Spleen (tissue), 11 donors: ENCODE results near the gene MEGF8. TPM values are rescaled to one million over a fixed set of nuclear protein-coding genes. Genes with fewer than 3 reads are reported as not detected.

Experiments
- DNase-seq: peaks from one replicate; pipeline ENCODE4 v3.0.0-alpha.2; 2020
- H3K27ac ChIP-seq, 8 donors: fragments of 200-600 bp; sonication (generic) in 7 of 8; 1 replicate in 4 of 8; 2 replicates in 4 of 8; pipeline versions ENCODE4 v1.5.0 to v1.8.0; 2016 to 2021; ENCODE audit warnings: inconsistent platforms in 4 of 8, mild to moderate bottlenecking in 4 of 8, moderate library complexity in 1 of 8
- H3K27me3 ChIP-seq, 7 donors: fragments of 200-600 bp; sonication (generic) in 6 of 7; replicated peaks in 1 of 7; 1 replicate in 4 of 7; 2 replicates in 3 of 7; pipeline versions ENCODE4 v1.5.0 to v1.8.0; 2016 to 2021; ENCODE audit warnings: inconsistent platforms in 3 of 7, mild to moderate bottlenecking in 1 of 7
- H3K36me3 ChIP-seq, 6 donors: fragments of 200-600 bp; sonication (generic) in 5 of 6; 1 replicate in 4 of 6; 2 replicates in 2 of 6; pipeline versions ENCODE4 v1.5.0 to v1.8.0; 2016 to 2021; ENCODE audit warnings: inconsistent platforms in 2 of 6
- H3K4me1 ChIP-seq, 6 donors: fragments of 200-600 bp; sonication (generic) in 5 of 6; 1 replicate in 3 of 6; 2 replicates in 3 of 6; pipeline versions ENCODE4 v1.5.0 to v1.8.0; 2016 to 2021; ENCODE audit warnings: inconsistent platforms in 3 of 6
- H3K4me3 ChIP-seq, 8 donors: fragments of 200-600 bp; sonication (generic) in 7 of 8; 1 replicate in 4 of 8; 2 replicates in 4 of 8; pipeline versions ENCODE4 v1.5.0 to v1.8.0; 2016 to 2021; ENCODE audit warnings: inconsistent platforms in 4 of 8, mild to moderate bottlenecking in 4 of 8, moderate library complexity in 2 of 8
- H3K9me3 ChIP-seq, 8 donors: fragments of 200-600 bp; sonication (generic) in 7 of 8; 1 replicate in 4 of 8; 2 replicates in 4 of 8; pipeline versions ENCODE4 v1.5.0 to v1.8.0; 2016 to 2021; ENCODE audit warnings: inconsistent platforms in 4 of 8
- CTCF ChIP-seq, 11 experiments: fragments of 200-600 bp in 7 of 11; fragments of 450-650 bp in 4 of 11; sonication (generic) in 4 of 11; IDR thresholded peaks in 8 of 11; conservative IDR thresholded peaks in 3 of 11; 1 replicate in 7 of 11; 2 replicates in 4 of 11; pipeline versions ENCODE4 v1.4.0 to v1.8.0; 2016 to 2021; ENCODE audit warnings: antibody characterized with exemption in 11 of 11, inconsistent platforms in 4 of 11, mild to moderate bottlenecking in 1 of 11
- POLR2A ChIP-seq, 3 donors: fragments of 450-650 bp; IDR thresholded peaks; one replicate each; pipeline ENCODE4 v1.5.1; 2017; ENCODE audit warnings: antibody characterized with exemption in 3 of 3, mild to moderate bottlenecking in 1 of 3
- POLR2AphosphoS5 ChIP-seq, 3 donors: sonication (generic); formaldehyde crosslinking; IDR thresholded peaks; one replicate each; pipeline ENCODE4 v1.5.1; 2017; ENCODE audit warnings: antibody characterized with exemption in 3 of 3
- WGBS, 5 donors: extraction: QIAGEN DNeasy Blood & Tissue Kit in 3 of 5; methylation state at CpG; one replicate each; pipeline versions ENCODE4 v1.1.5 to v1.1.7; 2013 to 2018; 5-methylcytosine and 5-hydroxymethylcytosine counted together
- intact Hi-C: fragments of 100-400 bp; cut with DNase I; formaldehyde crosslinking; loops from one replicate; pipeline ENCODE4 v1.15.0; 2023; ENCODE audit warnings: low total_unique reads
- polyA plus RNA-seq, 3 donors: library from polyadenylated mRNA; stranded (reverse); fragments of 200-250 nt; gene quantifications; one replicate each; pipeline ENCODE4 v1.2.1, GENCODE V29; 2013
- total RNA-seq, 7 donors: library from RNA; depleted of rRNA in 3 of 7; stranded (reverse); fragments of >200 nt in 3 of 7; fragmentation: NEBNext Ultra II Directional in 4 of 7; extraction: Animal tissue kit (Norgen Biotek cat#: 25700) in 4 of 7; gene quantifications; one replicate each; pipeline versions ENCODE4 v1.1.0 to v1.2.1, GENCODE V29; 2016 to 2021
- donor health status: healthy with polysubstance abuse.
- donor health status: DM: no; HTN: no; CAD: no; lungs with moderate emphysema.
- donor health status: DM: no; HTN: no; CAD: no.
- donor health status: Bipolar disorder and iron deficiency.
- donor health status: healthy.
- donor health status: DM: no; HTN: no; CAD: no.
- donor health status: DM: yes; HTN: yes; CAD: no.

MEGF8 gene
- total and polyA plus RNA-seq, 10 donors = 2.3 to 26.2 (median 18.7) TPM

DNA sequence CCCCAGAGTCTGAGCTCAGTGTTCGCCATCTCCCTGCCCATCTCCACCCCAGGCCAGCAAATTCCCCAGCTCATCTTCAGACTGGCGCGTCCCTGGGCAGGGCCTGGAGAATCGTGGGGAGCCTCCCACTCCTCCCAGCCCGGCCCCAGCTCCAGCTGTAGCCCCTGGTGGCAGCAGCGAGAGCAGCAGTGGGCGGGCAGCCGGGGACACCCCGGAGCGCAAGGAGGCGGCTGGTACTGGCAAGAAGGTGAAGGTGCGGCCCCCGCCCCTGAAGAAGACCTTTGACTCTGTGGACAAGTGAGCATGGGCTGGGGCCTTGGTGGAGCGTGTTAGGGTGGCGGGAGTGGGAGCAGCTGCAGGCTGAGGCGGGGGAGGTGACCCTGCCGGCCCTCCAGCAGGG is 31.9 kb upstream of the MEGF8 start:
- DNase-seq = no peak
- Histone ChIP-seq H3K27me3 (no peaks in the 10 kb centered on the region), H3K27ac (no peak overlapping the region), H3K9me3 (no peaks in the 10 kb centered on the region), H3K4me1 (peaks cover 0 to 34% (median 6%) of the 10 kb centered on the region in 6 donors), H3K36me3 (peaks cover 0 to 81% (median 65%) of the 10 kb centered on the region in 6 donors), H3K4me3 (no peak overlapping the region)
- 76 to 93% (median 90%) methylated on average over 8 to 17 of the region's 17 CpGs for WGBS, 5 donors
- intact Hi-C loops = no loop called here
- no peak for TF ChIP-seq CTCF (IDR thresholded peaks at IDR 0.05 in 8 of 11, conservative IDR thresholded peaks at IDR 0.05 in 3 of 11)
- peak in 1 of 3 donors; percentile 22 for TF ChIP-seq POLR2AphosphoS5 (IDR thresholded peaks at IDR 0.05)
- TF ChIP-seq POLR2A (IDR thresholded peaks at IDR 0.05) = no peak

DNA sequence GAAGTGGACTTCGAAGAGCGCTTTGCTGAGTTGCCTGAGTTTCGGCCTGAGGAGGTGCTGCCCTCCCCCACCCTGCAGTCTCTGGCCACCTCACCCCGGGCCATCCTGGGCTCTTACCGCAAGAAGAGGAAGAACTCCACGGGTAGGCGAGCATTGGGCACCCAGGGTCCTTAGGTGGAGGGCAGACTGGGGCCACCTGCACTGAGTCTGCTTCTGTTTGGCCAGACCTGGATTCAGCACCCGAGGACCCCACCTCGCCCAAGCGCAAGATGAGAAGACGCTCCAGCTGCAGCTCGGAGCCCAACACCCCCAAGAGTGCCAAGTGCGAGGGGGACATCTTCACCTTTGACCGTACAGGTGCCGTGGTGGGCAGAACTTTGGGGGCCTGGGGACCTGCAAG is 31.5 kb upstream of the MEGF8 start:
- Histone ChIP-seq H3K4me1 (peaks cover 0 to 30% (median 6%) of the 10 kb centered on the region in 6 donors), H3K36me3 (peaks cover 0 to 77% (median 61%) of the 10 kb centered on the region in 6 donors), H3K27me3 (no peaks in the 10 kb centered on the region), H3K4me3 (no peak overlapping the region), H3K9me3 (no peaks in the 10 kb centered on the region), H3K27ac (no peak overlapping the region)
- WGBS, 5 donors = 84 to 93% (median 91%) methylated on average over 15 of the region's 15 CpGs
- no peak for DNase-seq
- intact Hi-C loops = no loop called here
- no peak for TF ChIP-seq CTCF (IDR thresholded peaks at IDR 0.05 in 8 of 11, conservative IDR thresholded peaks at IDR 0.05 in 3 of 11)
- TF ChIP-seq POLR2AphosphoS5 (IDR thresholded peaks at IDR 0.05) = no peak
- TF ChIP-seq POLR2A (IDR thresholded peaks at IDR 0.05) = no peak

DNA sequence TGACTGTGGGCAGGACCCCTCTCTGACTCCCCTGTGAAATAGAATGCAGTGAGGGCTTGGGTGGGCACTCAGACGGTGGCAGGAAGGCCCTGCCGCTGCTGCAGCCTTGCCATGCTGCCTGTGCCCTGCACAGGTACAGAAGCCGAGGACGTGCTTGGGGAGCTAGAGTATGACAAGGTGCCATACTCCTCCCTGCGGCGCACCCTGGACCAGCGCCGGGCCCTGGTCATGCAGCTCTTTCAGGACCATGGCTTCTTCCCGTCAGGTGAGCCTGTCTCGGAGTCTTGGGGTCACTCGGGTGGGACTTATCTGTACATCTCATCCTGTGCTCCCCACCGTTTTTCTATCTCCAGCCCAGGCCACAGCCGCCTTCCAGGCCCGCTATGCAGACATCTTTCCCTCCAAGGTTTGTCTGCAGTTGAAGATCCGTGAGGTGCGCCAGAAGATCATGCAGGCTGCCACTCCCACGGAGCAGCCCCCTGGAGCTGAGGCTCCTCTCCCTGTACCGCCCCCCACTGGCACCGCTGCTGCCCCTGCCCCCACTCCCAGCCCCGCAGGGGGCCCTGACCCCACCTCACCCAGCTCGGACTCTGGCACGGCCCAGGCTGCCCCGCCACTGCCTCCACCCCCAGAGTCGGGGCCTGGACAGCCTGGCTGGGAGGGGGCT is 30.8 kb upstream of the MEGF8 start:
- peaks cover 0 to 24% (median 6%) of the 10 kb centered on the region in 6 donors for H3K4me1 ChIP-seq
- intact Hi-C loops = no loop called here
- H3K9me3 ChIP-seq = no peaks in the 10 kb centered on the region
- no peak for DNase-seq
- H3K27me3 ChIP-seq = no peaks in the 10 kb centered on the region
- H3K27ac ChIP-seq = no peak overlapping the region
- WGBS, 5 donors = 84 to 93% (median 86%) methylated on average over 22 to 24 of the region's 24 CpGs
- peaks cover 0 to 70% (median 55%) of the 10 kb centered on the region in 6 donors for H3K36me3 ChIP-seq
- no peak for TF ChIP-seq POLR2A (IDR thresholded peaks at IDR 0.05)
- peak in 2 of 3 donors; percentile 11 to 41 for TF ChIP-seq POLR2AphosphoS5 (IDR thresholded peaks at IDR 0.05)
- no peak overlapping the region for H3K4me3 ChIP-seq

GRCh38 chr19:42295342-42295741 is 30.1 kb upstream of the MEGF8 start:
- Histone ChIP-seq H3K27ac (peak overlapping the region in 2 of 8 donors; percentile 21 to 23), H3K4me3 (no peak overlapping the region), H3K27me3 (no peaks in the 10 kb centered on the region), H3K36me3 (peaks cover 0 to 63% (median 47%) of the 10 kb centered on the region in 6 donors), H3K4me1 (peaks cover 0 to 22% (median 6%) of the 10 kb centered on the region in 6 donors), H3K9me3 (no peaks in the 10 kb centered on the region)
- no peak for TF ChIP-seq CTCF (IDR thresholded peaks at IDR 0.05 in 8 of 11, conservative IDR thresholded peaks at IDR 0.05 in 3 of 11)
- no peak for TF ChIP-seq POLR2A (IDR thresholded peaks at IDR 0.05)
- intact Hi-C loops = no loop called here
- no peak for DNase-seq
- 76 to 88% (median 81%) methylated on average over 5 of the region's 5 CpGs for WGBS, 5 donors
